Mesenteric fat pad (tissue), 1 donor: ENCODE results near the gene GBA2. TPM values are rescaled to one million over a fixed set of nuclear protein-coding genes. Genes with fewer than 3 reads are reported as not detected.

ENCODE experiments used
- DNase-seq: peaks from one replicate; pipeline ENCODE4 v3.0.0-alpha.2; 2020; ENCODE audit warnings: low spot score
- microRNA-seq: library from miRNA; unstranded; fragments of <30 nt; microRNA quantifications from one replicate; pipeline ENCODE4 v1.2.0, GENCODE V29; 2020; ENCODE audit warnings: borderline number of aligned reads
- total RNA-seq: library from RNA; stranded (reverse); fragmentation: NEBNext Ultra II Directional; extraction: Animal tissue kit (Norgen Biotek cat#: 25700); gene quantifications from one replicate; pipeline ENCODE4 v1.2.1, GENCODE V29; 2021
- donor health status: DM: yes; HTN: yes; CAD: no.

Gene GBA2
- total RNA-seq, 1 donor from 2014 or later: 54.5 TPM

- DNase-seq: no peak
Observed at GRCh38 chr9:35695943-35696401, 53.1 kb downstream of the GBA2 start.

- DNase-seq: no peak
Observed at GRCh38 chr9:35691757-35692301, 57.2 kb downstream of the GBA2 start.

- no peak for DNase-seq
Observed at GRCh38 chr9:35691334-35691650, 57.7 kb downstream of the GBA2 start.

GRCh38 chr9:35690614-35691333, 58.3 kb downstream of the GBA2 start:
- DNase-seq: peak; percentile 93

- no peak for DNase-seq
Observed at GRCh38 chr9:35690294-35690613, 58.8 kb downstream of the GBA2 start.

GRCh38 chr9:35689542-35690293, 59.3 kb downstream of the GBA2 start, which contains the start of gene TPM2:
TSS of gene TPM2 (minus strand) at chr9:35689925. CDS start at chr9:35689817, 108 bp downstream.
- DNase-seq: no peak

- DNase-seq: no peak
Observed at GRCh38 chr9:35688558-35689541, 60.2 kb downstream of the GBA2 start.

GRCh38 chr9:35687972-35688557, 61.0 kb downstream of the GBA2 start:
- DNase-seq: no peak

- no peak for DNase-seq
Observed at GRCh38 chr9:35687306-35687705, 61.7 kb downstream of the GBA2 start.

Small RNAs within 50 kb of the gene (microRNA-seq; reads per million reads assigned to microRNA genes)
- not detected for gene MIR6852
- gene MIR6853: not detected

Other genes with a start within 250 kb of the GBA2 start
- 94.4 TPM for gene TESK1, start 144.0 kb downstream of the GBA2 start, total RNA-seq
- 7.0 TPM for gene CD72, start 130.8 kb downstream of the GBA2 start, total RNA-seq
- gene SIT1, start 98.3 kb downstream of the GBA2 start, total RNA-seq: 1.3 TPM
- 19,106 TPM for gene RMRP, start 91.2 kb downstream of the GBA2 start, total RNA-seq
- gene CCDC107, start 90.9 kb downstream of the GBA2 start, total RNA-seq: 103 TPM
- 0.58 TPM for gene ARHGEF39, start 84.0 kb downstream of the GBA2 start, total RNA-seq
- not detected for gene CA9, start 75.3 kb downstream of the GBA2 start, total RNA-seq
- 244 TPM for gene TPM2, start 59.3 kb downstream of the GBA2 start, total RNA-seq
- gene TLN1, start 17.0 kb downstream of the GBA2 start, total RNA-seq: 622 TPM
- 42.5 TPM for gene CREB3, start 16.6 kb downstream of the GBA2 start, total RNA-seq
- gene RGP1, start 59 bp upstream of the GBA2 start, total RNA-seq: 25.0 TPM
- not detected for gene MSMP, start 5.0 kb upstream of the GBA2 start, total RNA-seq
- 23.2 TPM for gene NPR2, start 42.4 kb upstream of the GBA2 start, total RNA-seq
- gene SPAG8, start 63.0 kb upstream of the GBA2 start, total RNA-seq: 0.61 TPM
- gene HINT2, start 65.8 kb upstream of the GBA2 start, total RNA-seq: 42.7 TPM
- gene FAM221B, start 79.5 kb upstream of the GBA2 start, total RNA-seq: not detected
- gene TMEM8B, start 80.0 kb upstream of the GBA2 start, total RNA-seq: 6.7 TPM
- not detected for gene OR13J1, start 121.2 kb upstream of the GBA2 start, total RNA-seq
- gene HRCT1, start 157.0 kb upstream of the GBA2 start, total RNA-seq: 5.2 TPM
- gene SPAAR, start 160.3 kb upstream of the GBA2 start, total RNA-seq: 25.3 TPM
- gene OR2S2, start 208.9 kb upstream of the GBA2 start, total RNA-seq: not detected